GM20000 (cell line): Measurements from ENCODE around the gene ATXN7L1.

Source experiments
- DNase-seq: peaks from one replicate; pipeline ENCODE4 v3.0.0; 2012; ENCODE audit warnings: low spot score
- CTCF ChIP-seq: IDR thresholded peaks from 2 replicates; pipeline ENCODE4 v1.5.1; 2012; ENCODE audit warnings: mild to moderate bottlenecking, control low read depth; ENCODE audit errors: extremely low read depth, missing control alignments

ATXN7L1 gene

DNA sequence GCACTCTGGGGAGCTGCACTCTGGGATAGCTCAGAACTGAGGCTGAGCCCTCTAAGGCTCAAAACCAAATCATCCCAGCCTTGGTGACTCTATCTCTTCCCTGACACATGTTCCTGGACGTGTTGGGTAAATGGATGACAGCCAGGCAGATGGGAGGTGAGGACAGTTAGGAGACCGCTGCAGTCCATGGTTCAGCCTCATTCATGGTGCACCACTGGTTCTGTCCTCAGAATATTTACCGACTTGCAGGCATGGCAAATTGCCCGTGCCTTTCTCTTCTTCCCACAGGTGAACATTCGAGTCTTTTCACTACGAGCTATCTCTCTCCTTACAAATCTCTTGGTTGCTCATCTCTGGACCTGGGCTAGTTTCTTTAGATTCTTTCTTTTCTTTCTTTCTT lies 214.8 kb downstream of the ATXN7L1 start:
- DNase-seq = no peak
- no peak for TF ChIP-seq CTCF

- peak; percentile 82 for TF ChIP-seq CTCF
- DNase-seq = peak; percentile 72
These were observed 219.4 kb downstream of the ATXN7L1 start for GRCh38 chr7:105656922-105657521.

DNA sequence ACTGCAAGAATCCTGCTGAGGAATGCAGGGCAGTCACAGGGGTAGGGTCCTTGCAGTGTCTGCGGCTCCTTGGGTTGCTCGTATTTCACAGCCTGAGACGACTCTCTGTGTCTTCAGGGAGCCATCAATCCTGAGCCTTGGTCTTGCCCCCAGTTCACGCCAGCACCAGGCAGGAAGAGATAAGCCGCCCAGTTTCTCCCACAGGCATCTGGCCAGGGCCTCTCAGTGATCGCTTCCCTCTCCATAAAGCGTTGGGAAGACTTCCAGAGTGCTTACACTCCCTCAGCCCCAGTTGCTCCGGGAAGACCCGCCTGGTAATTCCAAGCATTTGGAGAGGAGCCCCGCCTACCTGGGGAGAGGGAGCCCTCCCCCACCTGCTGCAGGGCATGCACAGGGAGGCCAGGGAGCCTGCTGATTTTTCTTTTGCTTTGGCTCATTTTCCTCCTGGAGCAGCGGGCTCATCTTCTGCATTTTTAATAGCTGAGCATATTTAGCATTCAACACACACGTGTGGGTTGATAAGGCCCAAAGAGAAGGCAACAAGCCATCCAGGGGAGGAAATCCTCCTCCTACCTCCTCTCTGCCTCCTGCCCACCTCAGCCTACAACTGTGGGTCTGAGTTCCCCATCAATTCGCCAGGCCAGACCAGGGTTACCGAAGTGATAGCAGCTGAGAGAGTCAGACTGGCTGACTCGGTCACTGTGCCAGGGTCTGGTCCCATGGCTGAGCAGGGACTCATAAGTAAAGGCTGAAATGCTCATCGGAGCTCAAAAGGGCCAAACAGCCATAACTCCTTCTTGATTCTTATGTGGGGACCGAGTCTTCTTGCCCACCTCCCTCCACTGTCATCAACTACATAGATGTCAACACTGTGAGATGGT lies 220.7 kb downstream of the ATXN7L1 start:
- no peak for DNase-seq
- no peak for TF ChIP-seq CTCF

DNA sequence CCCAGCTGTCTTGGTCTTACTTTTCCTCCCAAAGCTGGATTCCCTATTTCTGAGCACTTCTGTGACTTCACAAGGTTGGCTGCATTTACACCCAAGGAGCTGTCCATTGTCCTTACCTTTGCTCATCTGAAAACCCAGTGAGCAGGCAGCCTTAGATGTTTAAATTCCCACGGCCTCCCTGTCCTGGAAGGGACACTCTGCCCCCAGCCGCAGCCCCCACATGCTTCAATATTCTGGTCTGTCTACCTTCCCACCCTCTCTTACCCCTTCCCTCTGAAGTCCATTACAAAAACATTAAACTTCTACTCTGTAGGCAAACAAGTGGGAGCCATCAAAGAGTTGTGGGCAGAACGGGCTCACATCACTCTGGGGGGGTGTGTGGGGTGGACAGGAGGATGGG lies 221.3 kb downstream of the ATXN7L1 start:
- no peak for DNase-seq

DNA sequence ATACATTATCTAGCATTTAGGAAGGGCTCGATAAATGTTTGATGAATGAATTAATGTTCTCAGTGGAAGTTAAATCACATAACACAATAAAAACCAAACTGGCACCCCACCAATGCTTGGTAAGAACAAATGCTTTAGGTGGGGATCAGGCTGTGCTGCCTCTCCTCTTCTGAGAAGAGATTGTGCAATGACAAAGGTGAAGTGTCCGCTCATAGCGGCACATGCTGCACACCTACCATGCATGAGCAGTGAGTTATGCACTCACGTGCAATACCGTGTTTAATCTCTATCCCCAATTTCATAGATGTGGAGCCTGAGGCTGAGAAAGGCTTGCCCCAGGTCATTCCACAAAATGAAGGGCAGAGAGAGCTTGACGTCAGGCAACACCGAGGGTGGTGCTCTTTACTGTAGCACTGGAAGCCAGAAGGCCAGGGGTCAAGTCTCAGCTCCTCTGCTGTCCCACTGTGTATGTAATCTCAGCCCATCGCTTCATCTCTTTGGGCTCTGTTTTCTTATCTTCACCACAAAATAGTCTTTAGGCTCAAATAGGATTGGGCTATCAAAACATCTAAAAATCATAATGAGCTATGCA lies 222.2 kb downstream of the ATXN7L1 start:
- DNase-seq = no peak
- TF ChIP-seq CTCF = no peak

More for the DNA sequence above, 221.3 kb downstream of the ATXN7L1 start:
- no peak for TF ChIP-seq CTCF

DNA sequence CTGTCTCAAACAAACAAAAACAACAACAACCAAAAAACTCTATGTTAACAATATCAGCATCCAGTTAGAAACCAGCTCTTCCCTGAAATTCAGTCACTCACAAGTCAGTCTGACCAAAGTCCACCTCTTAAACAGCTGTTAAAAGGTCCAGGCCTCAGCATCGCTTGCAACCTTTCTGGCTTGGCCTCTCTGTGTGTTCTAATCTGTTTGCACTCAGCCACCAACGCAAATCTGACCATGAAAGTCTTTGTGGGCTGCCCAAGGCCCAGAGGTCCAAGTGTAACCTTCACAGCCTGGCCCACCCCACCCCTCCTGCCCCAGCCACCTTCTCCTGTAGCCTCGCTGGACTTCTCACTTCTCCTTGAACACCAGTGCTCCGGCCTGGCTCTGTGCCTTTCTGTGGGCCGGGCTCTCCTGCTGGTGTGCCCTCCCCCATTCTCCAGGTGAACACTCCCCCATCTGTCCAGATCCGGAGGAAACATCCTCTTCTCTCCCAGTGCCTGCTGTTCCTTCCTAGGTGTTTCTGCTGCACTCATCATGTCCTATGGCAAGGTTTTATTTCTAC lies 222.9 kb downstream of the ATXN7L1 start:
- DNase-seq = no peak
- no peak for TF ChIP-seq CTCF
